ENCODE data around the gene ALKAL2. TPM values are rescaled to one million over a fixed set of nuclear protein-coding genes. Genes with fewer than 3 reads are reported as not detected.

The ALKAL2 gene
- polyA plus RNA-seq, 1 of the 3 experiments (the other 2 are of a cell fraction) = not detected

DNA sequence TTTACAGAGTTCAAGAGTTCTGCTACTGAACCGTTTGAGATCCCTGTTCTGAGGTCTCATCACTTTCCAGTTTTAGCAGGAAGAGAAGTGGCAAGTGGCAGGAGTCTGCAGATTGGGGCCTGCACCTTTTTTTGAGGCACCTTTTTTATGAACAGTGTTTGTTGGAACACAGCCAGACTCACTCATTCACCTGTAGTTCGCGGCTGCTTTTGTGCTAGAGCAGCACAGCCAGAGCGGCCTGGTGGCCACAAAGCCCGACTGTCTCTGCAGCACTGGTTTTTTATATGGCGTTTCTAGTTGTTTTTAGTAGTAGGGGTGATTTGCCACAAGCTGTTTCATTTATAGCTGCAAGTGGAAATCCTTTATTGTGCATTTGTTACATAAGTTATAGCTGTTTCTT, 14.6 kb downstream of the ALKAL2 start:
- peaks cover 56% of the 10 kb centered on the region for H4K20me1 ChIP-seq (ENCODE audit: insufficient read depth)
- WGBS (ENCODE audit: low lambda C conversion rate) = 79% methylated on average over 6 of the region's 6 CpGs

DNA sequence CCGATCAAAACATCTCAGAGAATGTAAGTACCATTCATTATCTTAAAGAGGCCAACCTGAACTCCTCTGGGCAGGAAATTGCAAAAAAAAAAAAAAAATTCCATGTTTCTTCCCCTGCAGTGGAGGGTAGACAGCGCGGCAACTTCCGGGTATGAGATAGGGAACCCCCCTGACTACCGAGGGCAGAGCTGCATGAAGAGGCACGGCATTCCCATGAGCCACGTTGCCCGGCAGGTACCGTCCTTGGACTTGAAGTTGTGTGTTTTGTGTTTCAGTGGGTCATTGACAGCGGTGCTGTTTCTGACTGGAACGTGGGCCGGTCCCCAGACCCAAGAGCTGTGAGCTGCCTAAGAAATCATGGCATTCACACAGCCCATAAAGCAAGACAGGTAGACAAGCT, 16.0 kb downstream of the ALKAL2 start:
- H3K9ac ChIP-seq = no peak overlapping the region
- H3K9me2 ChIP-seq = no peaks in the 10 kb centered on the region
- WGBS (ENCODE audit: low lambda C conversion rate) = 96% methylated on average over 12 of the region's 12 CpGs
- no peak overlapping the region for H2AFZ ChIP-seq (ENCODE audit: low read depth)
- CTCF ChIA-PET = interaction anchor here (0.9 to 3.7 kb wide), 3 partner anchors 9 to 25 kb away, joined by 3 to 9 read pairs (median 3); no protein-coding TSS in a partner anchor
- no peaks in the 10 kb centered on the region for H3K27me3 ChIP-seq (ENCODE audit: insufficient read depth)
- no peak overlapping the region for H3K27ac ChIP-seq (ENCODE audit: low read depth in 2 of 2, low read length in 1 of 2)
- peaks cover 29 to 69% of the 10 kb centered on the region in 2 experiments for H3K36me3 ChIP-seq (replicated peaks in 1 of 2; ENCODE audit: control insufficient read depth in 1 of 2, insufficient read depth in 2 of 2, low read length in 1 of 2)
- H3K4me3 ChIP-seq (ENCODE audit: low read depth in 2 of 2, low read length in 1 of 2) = no peak overlapping the region
- no peak for DNase-seq
- TF ChIP-seq NFIC (IDR thresholded peaks at IDR 0.05; ENCODE audit: borderline replicate concordance) (no peak), TAF1 (IDR thresholded peaks at IDR 0.05; ENCODE audit: borderline replicate concordance, low read depth, low read length) (no peak), TEAD4 (IDR thresholded peaks at IDR 0.05; ENCODE audit: borderline replicate concordance, insufficient read depth) (no peak), CHD2 (IDR thresholded peaks at IDR 0.05; ENCODE audit: low read length, partially characterized antibody) (no peak), EZH2phosphoT487 (IDR thresholded peaks at IDR 0.05; ENCODE audit: borderline replicate concordance, low read depth) (no peak), NRF1 (IDR thresholded peaks at IDR 0.05; ENCODE audit: low read depth, low read length) (no peak), SMC3 (IDR thresholded peaks at IDR 0.05; ENCODE audit: low read depth, low read length) (no peak), SIN3A (IDR thresholded peaks at IDR 0.05; ENCODE audit: borderline replicate concordance, low read depth, low read length) (no peak), RXRA (IDR thresholded peaks at IDR 0.05; ENCODE audit: borderline replicate concordance, low read depth) (no peak), POLR2AphosphoS5 (IDR thresholded peaks at IDR 0.05; ENCODE audit: low read depth, low read length) (no peak), ELF1 (IDR thresholded peaks at IDR 0.05) (no peak)
- TF ChIP-seq, protein P1, sequence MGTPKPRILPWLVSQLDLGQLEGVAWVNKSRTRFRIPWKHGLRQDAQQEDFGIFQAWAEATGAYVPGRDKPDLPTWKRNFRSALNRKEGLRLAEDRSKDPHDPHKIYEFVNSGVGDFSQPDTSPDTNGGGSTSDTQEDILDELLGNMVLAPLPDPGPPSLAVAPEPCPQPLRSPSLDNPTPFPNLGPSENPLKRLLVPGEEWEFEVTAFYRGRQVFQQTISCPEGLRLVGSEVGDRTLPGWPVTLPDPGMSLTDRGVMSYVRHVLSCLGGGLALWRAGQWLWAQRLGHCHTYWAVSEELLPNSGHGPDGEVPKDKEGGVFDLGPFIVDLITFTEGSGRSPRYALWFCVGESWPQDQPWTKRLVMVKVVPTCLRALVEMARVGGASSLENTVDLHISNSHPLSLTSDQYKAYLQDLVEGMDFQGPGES (IDR thresholded peaks at IDR 0.05; ENCODE audit: low read depth, low read length) = no peak
- TF ChIP-seq, protein P2, sequence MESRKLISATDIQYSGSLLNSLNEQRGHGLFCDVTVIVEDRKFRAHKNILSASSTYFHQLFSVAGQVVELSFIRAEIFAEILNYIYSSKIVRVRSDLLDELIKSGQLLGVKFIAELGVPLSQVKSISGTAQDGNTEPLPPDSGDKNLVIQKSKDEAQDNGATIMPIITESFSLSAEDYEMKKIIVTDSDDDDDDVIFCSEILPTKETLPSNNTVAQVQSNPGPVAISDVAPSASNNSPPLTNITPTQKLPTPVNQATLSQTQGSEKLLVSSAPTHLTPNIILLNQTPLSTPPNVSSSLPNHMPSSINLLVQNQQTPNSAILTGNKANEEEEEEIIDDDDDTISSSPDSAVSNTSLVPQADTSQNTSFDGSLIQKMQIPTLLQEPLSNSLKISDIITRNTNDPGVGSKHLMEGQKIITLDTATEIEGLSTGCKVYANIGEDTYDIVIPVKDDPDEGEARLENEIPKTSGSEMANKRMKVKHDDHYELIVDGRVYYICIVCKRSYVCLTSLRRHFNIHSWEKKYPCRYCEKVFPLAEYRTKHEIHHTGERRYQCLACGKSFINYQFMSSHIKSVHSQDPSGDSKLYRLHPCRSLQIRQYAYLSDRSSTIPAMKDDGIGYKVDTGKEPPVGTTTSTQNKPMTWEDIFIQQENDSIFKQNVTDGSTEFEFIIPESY (IDR thresholded peaks at IDR 0.05; ENCODE audit: borderline replicate concordance, low read depth) = no peak
- TF ChIP-seq, protein P3, sequence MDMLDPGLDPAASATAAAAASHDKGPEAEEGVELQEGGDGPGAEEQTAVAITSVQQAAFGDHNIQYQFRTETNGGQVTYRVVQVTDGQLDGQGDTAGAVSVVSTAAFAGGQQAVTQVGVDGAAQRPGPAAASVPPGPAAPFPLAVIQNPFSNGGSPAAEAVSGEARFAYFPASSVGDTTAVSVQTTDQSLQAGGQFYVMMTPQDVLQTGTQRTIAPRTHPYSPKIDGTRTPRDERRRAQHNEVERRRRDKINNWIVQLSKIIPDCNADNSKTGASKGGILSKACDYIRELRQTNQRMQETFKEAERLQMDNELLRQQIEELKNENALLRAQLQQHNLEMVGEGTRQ (IDR thresholded peaks at IDR 0.05; ENCODE audit: borderline replicate concordance, low read depth, low read length) = no peak
- TF ChIP-seq, protein P4, sequence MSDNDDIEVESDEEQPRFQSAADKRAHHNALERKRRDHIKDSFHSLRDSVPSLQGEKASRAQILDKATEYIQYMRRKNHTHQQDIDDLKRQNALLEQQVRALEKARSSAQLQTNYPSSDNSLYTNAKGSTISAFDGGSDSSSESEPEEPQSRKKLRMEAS (IDR thresholded peaks at IDR 0.05; ENCODE audit: low read depth) = no peak
- POLR2A ChIA-PET = no interaction called here
- H3K4me1 ChIP-seq (ENCODE audit: control insufficient read depth in 1 of 2, insufficient read depth in 2 of 2, low read depth in 1 of 2, low read length in 1 of 2) = peaks cover 0 to under 1% of the 10 kb centered on the region in 2 experiments; a peak in 1 of 4 replicates
- H3K79me2 ChIP-seq (ENCODE audit: insufficient read depth) = peaks cover 98% of the 10 kb centered on the region
- H3F3A ChIP-seq (replicated peaks; ENCODE audit: insufficient read depth) = no peaks in the 10 kb centered on the region
- H3K9me3 ChIP-seq = no peaks in the 10 kb centered on the region
- peaks cover 70% of the 10 kb centered on the region for H4K20me1 ChIP-seq (ENCODE audit: insufficient read depth)
- H3K4me2 ChIP-seq = no peak overlapping the region

More for the DNA sequence above, 14.6 kb downstream of the ALKAL2 start:
- Histone ChIP-seq H3K9me2 (no peaks in the 10 kb centered on the region), H3K9ac (no peak overlapping the region), H3K27me3 (ENCODE audit: insufficient read depth) (no peaks in the 10 kb centered on the region), H3K4me2 (no peak overlapping the region), H3K4me1 (ENCODE audit: control insufficient read depth in 1 of 2, insufficient read depth in 2 of 2, low read depth in 1 of 2, low read length in 1 of 2) (no peaks in the 10 kb centered on the region; a peak in 1 of 4 replicates), H2AFZ (ENCODE audit: low read depth) (no peak overlapping the region), H3K36me3 (replicated peaks in 1 of 2; ENCODE audit: control insufficient read depth in 1 of 2, insufficient read depth in 2 of 2, low read length in 1 of 2) (peaks cover 44 to 74% of the 10 kb centered on the region in 2 experiments), H3K79me2 (ENCODE audit: insufficient read depth) (peaks cover 94% of the 10 kb centered on the region), H3F3A (replicated peaks; ENCODE audit: insufficient read depth) (no peaks in the 10 kb centered on the region), H3K27ac (ENCODE audit: low read depth in 2 of 2, low read length in 1 of 2) (no peak overlapping the region), H3K4me3 (ENCODE audit: low read depth in 2 of 2, low read length in 1 of 2) (no peak overlapping the region), H3K9me3 (no peaks in the 10 kb centered on the region)
- CTCF ChIA-PET = interaction anchor here (1.2 to 3.7 kb wide), 3 partner anchors 17 to 27 kb away, joined by 3 to 9 read pairs (median 5); no protein-coding TSS in a partner anchor
- POLR2A ChIA-PET = no interaction called here
- DNase-seq = no peak
- no peak for TF ChIP-seq YY1 (IDR thresholded peaks at IDR 0.05; ENCODE audit: low read depth)

Measured in SK-N-SH (cell line).